GM10266 (cell line): Measurements from ENCODE around the gene NDUFB8.

Experiments used
- DNase-seq: peaks from one replicate; pipeline ENCODE4 v3.0.0; 2012; ENCODE audit errors: extremely low spot score
- CTCF ChIP-seq: IDR thresholded peaks from 2 replicates; pipeline ENCODE4 v1.5.1; 2012; ENCODE audit warnings: mild to moderate bottlenecking, low read depth; ENCODE audit not compliant: control insufficient read depth, insufficient read depth; ENCODE audit errors: missing control alignments

NDUFB8 gene

DNA sequence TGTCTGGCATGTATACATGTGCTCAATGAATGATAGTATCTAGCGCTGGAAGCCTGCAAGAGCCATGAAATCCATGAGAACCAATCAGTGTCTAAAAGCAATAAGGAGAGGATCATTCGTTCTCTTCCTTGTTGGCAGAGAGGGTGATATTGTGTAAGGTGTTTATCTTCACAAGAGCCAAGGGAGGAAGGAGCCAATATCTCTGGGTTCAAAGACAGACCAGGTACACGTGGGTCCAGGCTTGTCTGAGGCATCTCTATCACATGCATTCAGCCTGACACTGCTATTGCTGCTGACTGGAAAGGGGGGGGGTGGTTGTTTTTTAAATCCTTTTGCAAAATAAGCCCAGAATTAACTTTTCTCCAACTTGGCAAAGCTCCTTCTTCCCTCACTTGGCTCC lies 14.1 kb downstream of the NDUFB8 start:
- no peak for DNase-seq
- no peak for TF ChIP-seq CTCF

GRCh38 chr10:100510533-100511308 lies 18.9 kb downstream of the NDUFB8 start:
- no peak for TF ChIP-seq CTCF
- DNase-seq, result no peak

- no peak for TF ChIP-seq CTCF
- DNase-seq, result no peak
Measured at GRCh38 chr10:100509241-100509840, 20.3 kb downstream of the NDUFB8 start.

DNA sequence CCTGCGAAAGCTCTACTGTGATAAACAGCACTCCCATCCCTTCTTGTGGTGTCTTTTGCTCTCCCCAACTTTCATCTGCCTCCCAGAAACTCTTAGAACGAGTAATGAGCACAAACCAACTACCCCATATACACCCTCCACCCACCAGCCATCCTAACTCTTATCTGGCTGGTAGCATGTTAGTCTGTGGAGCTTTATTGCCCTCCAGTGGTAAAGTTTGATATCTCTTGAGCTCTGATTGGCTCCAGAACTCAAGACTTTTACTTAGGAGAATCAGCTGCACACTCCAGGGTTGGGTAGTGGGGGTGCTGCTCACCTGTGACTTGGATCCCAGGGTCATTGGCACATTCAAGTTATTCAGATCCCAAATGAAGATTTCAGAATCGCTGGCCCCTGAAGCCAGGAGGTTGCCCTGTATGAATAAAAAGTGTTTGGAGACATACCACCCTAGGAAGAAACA lies 20.9 kb downstream of the NDUFB8 start:
- peak; percentile 52 for DNase-seq
- TF ChIP-seq CTCF, result peak; percentile 42

GRCh38 chr10:100508266-100508665 lies 21.4 kb downstream of the NDUFB8 start:
- TF ChIP-seq CTCF, result no peak
- no peak for DNase-seq

- no peak for TF ChIP-seq CTCF
- DNase-seq, result no peak
Measured at GRCh38 chr10:100507357-100507732, 22.3 kb downstream of the NDUFB8 start.
